ENCODE results near the gene SLCO3A1.

Gene SLCO3A1

DNA sequence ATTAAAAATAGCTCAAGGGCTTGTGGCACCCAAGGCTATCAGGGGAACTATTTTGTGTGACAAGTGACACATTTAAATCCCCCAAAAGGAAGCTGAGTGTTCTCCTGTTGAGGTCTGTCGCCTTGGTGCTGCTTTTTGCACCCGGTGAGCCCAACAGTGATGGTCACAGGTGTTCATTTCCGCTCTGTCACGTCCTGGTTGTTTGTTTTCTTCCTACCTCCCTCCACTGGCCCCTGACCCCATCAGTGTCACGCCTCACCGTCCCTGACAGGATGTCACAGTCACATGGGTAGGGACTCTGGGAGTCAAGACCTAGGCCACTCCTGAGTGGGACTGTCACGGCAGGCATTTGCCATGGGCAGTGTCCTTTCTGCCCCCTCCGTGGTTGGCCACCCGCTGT is 11.2 kb downstream of the SLCO3A1 start:
- Histone ChIP-seq H3K4me3 (replicated peaks; ENCODE audit: insufficient read depth, low read length) (no peak overlapping the region), H3K27ac (replicated peaks) (no peak overlapping the region)
- TF ChIP-seq, protein P1, sequence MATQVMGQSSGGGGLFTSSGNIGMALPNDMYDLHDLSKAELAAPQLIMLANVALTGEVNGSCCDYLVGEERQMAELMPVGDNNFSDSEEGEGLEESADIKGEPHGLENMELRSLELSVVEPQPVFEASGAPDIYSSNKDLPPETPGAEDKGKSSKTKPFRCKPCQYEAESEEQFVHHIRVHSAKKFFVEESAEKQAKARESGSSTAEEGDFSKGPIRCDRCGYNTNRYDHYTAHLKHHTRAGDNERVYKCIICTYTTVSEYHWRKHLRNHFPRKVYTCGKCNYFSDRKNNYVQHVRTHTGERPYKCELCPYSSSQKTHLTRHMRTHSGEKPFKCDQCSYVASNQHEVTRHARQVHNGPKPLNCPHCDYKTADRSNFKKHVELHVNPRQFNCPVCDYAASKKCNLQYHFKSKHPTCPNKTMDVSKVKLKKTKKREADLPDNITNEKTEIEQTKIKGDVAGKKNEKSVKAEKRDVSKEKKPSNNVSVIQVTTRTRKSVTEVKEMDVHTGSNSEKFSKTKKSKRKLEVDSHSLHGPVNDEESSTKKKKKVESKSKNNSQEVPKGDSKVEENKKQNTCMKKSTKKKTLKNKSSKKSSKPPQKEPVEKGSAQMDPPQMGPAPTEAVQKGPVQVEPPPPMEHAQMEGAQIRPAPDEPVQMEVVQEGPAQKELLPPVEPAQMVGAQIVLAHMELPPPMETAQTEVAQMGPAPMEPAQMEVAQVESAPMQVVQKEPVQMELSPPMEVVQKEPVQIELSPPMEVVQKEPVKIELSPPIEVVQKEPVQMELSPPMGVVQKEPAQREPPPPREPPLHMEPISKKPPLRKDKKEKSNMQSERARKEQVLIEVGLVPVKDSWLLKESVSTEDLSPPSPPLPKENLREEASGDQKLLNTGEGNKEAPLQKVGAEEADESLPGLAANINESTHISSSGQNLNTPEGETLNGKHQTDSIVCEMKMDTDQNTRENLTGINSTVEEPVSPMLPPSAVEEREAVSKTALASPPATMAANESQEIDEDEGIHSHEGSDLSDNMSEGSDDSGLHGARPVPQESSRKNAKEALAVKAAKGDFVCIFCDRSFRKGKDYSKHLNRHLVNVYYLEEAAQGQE (IDR thresholded peaks at IDR 0.05; ENCODE audit: insufficient replicate concordance, low read depth) = no peak
- TF ChIP-seq SPI1 (IDR thresholded peaks at IDR 0.05; ENCODE audit: borderline replicate concordance, low read depth) (no peak), GABPA (IDR thresholded peaks at IDR 0.05; ENCODE audit: low read depth) (no peak), CTCF (IDR thresholded peaks at IDR 0.05; ENCODE audit: insufficient read depth, low read length) (no peak), POLR2AphosphoS5 (IDR thresholded peaks at IDR 0.05; ENCODE audit: low read depth) (no peak)

DNA sequence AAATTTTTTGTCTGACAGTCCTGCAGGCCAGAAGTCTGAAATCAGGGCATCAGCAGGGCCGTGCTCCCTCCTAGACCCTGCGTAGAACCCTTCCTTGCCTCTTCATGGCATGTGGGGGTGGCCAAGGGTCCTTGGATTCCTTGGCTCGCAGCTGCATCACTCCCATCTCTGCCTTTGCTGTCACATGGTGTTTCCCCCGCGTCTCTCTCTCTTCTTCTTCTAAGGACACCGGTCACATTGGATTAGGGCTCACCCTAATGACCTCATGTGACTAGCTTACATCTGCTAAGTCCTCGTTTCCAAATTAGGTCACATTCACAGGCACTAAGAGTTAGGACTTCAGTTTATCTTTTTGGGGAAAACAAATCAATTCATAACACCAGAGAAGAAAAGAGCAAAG is 12.0 kb downstream of the SLCO3A1 start:
- Histone ChIP-seq H3K27me3 (ENCODE audit: insufficient read depth, poor library complexity, severe bottlenecking) (no peaks in the 10 kb centered on the region), H3K4me3 (replicated peaks; ENCODE audit: insufficient read depth, low read length) (no peak overlapping the region), H3K27ac (replicated peaks) (no peak overlapping the region)
- DNase-seq (ENCODE audit: low read depth in 1 of 2, low spot score in 1 of 2) = no peak
- no peak for TF ChIP-seq CTCF (IDR thresholded peaks at IDR 0.05; ENCODE audit: insufficient read depth, low read length)
- TF ChIP-seq, protein P1 (IDR thresholded peaks at IDR 0.05; ENCODE audit: insufficient replicate concordance, low read depth) = no peak
- no peak for TF ChIP-seq POLR2AphosphoS5 (IDR thresholded peaks at IDR 0.05; ENCODE audit: low read depth)
- no peak for TF ChIP-seq GABPA (IDR thresholded peaks at IDR 0.05; ENCODE audit: low read depth)
- TF ChIP-seq SPI1 (IDR thresholded peaks at IDR 0.05; ENCODE audit: borderline replicate concordance, low read depth) = no peak

More for the DNA sequence above, 11.2 kb downstream of the SLCO3A1 start:
- no peak for DNase-seq (ENCODE audit: low read depth in 1 of 2, low spot score in 1 of 2)
- H3K27me3 ChIP-seq (ENCODE audit: insufficient read depth, poor library complexity, severe bottlenecking) = no peaks in the 10 kb centered on the region

DNA sequence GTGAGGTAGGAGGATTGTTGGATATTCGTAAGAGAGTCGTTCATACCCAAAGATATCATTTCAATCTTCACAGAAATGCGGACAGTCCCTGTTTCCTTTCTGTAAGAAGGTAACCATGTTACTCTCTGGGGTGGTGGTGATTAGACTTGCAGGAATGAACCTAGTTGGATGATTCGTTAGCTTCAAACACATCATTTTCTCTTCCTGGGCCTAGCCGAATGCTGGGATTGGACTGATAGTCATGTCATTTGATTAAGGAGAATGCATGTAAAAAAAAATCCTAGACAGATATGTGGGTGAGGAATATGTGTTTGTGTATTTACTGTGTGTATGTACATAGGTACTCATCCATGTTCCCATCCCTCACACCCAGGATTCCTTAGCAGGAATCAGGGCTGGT is 12.4 kb downstream of the SLCO3A1 start:
- DNase-seq (ENCODE audit: low read depth in 1 of 2, low spot score in 1 of 2) = no peak
- no peaks in the 10 kb centered on the region for H3K27me3 ChIP-seq (ENCODE audit: insufficient read depth, poor library complexity, severe bottlenecking)
- no peak overlapping the region for H3K27ac ChIP-seq (replicated peaks)
- TF ChIP-seq, protein P1 (IDR thresholded peaks at IDR 0.05; ENCODE audit: insufficient replicate concordance, low read depth) = no peak
- TF ChIP-seq CTCF (IDR thresholded peaks at IDR 0.05; ENCODE audit: insufficient read depth, low read length) = no peak
- TF ChIP-seq SPI1 (IDR thresholded peaks at IDR 0.05; ENCODE audit: borderline replicate concordance, low read depth) = no peak
- no peak for TF ChIP-seq GABPA (IDR thresholded peaks at IDR 0.05; ENCODE audit: low read depth)
- TF ChIP-seq POLR2AphosphoS5 (IDR thresholded peaks at IDR 0.05; ENCODE audit: low read depth) = no peak
- no peak overlapping the region for H3K4me3 ChIP-seq (replicated peaks; ENCODE audit: insufficient read depth, low read length)

Data from HL-60 (cell line).